Thyroid gland (tissue), 4 donors: ENCODE data around the gene WDR64.

Experiments used
- POLR2A ChIP-seq, 2 donors: fragments of 450-650 bp; IDR thresholded peaks; one replicate each; pipeline ENCODE4 v1.6.1; 2017; ENCODE audit warnings: antibody characterized with exemption in 2 of 2, mild to moderate bottlenecking in 2 of 2, moderate library complexity in 1 of 2
- TF ChIP-seq, protein P1 (sequence below), 6 experiments: fragments of 200-600 bp in 3 of 6; fragments of 450-650 bp in 3 of 6; sonication (generic) in 3 of 6; IDR thresholded peaks; one replicate each; pipeline ENCODE4 v1.5.1; 2016 to 2019; ENCODE audit warnings: antibody characterized with exemption in 6 of 6, mild to moderate bottlenecking in 2 of 6, inconsistent platforms in 1 of 6, moderate library complexity in 1 of 6

- TF ChIP-seq, protein P1, sequence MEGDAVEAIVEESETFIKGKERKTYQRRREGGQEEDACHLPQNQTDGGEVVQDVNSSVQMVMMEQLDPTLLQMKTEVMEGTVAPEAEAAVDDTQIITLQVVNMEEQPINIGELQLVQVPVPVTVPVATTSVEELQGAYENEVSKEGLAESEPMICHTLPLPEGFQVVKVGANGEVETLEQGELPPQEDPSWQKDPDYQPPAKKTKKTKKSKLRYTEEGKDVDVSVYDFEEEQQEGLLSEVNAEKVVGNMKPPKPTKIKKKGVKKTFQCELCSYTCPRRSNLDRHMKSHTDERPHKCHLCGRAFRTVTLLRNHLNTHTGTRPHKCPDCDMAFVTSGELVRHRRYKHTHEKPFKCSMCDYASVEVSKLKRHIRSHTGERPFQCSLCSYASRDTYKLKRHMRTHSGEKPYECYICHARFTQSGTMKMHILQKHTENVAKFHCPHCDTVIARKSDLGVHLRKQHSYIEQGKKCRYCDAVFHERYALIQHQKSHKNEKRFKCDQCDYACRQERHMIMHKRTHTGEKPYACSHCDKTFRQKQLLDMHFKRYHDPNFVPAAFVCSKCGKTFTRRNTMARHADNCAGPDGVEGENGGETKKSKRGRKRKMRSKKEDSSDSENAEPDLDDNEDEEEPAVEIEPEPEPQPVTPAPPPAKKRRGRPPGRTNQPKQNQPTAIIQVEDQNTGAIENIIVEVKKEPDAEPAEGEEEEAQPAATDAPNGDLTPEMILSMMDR (IDR thresholded peaks at IDR 0.05): no peak
- no peak for TF ChIP-seq POLR2A (IDR thresholded peaks at IDR 0.05)
Measured at GRCh38 chr1:241631674-241632073, 20.4 kb upstream of the WDR64 start.
